GM10266 (cell line): ENCODE results near the gene MARS1.
"Not testable (repeated sequence)": the region's sequence is repeated elsewhere in the genome, so short reads cannot be mapped to it uniquely, and the experiment has no call there.

ENCODE experiments used
- DNase-seq: peaks from one replicate; pipeline ENCODE4 v3.0.0; 2012; ENCODE audit errors: extremely low spot score
- TF ChIP-seq, protein P1 (sequence below): IDR thresholded peaks from 2 replicates; pipeline ENCODE4 v1.5.1; 2012; ENCODE audit warnings: mild to moderate bottlenecking, low read depth; ENCODE audit not compliant: control insufficient read depth, insufficient read depth; ENCODE audit errors: missing control alignments

MARS1 gene

DNA sequence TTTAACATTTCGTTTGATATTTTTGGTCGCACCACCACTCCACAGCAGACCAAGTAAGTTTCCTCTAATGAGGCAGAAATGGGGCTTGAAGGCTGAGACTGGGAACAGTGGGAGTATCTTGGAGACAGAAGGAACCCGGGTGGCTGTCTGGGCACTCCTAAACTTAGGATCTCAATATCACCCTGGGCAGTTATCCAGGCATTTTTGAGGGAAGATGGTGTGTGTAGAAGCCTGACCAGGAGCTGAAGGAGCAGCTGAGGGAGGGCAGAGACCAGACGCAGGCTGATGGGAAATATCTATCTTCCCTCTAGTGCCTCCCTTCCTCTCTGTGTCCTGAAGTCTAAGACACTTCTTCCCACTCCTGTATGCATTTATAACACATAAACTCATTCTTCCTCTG, 10.7 kb downstream of the MARS1 start:
- TF ChIP-seq, protein P1, sequence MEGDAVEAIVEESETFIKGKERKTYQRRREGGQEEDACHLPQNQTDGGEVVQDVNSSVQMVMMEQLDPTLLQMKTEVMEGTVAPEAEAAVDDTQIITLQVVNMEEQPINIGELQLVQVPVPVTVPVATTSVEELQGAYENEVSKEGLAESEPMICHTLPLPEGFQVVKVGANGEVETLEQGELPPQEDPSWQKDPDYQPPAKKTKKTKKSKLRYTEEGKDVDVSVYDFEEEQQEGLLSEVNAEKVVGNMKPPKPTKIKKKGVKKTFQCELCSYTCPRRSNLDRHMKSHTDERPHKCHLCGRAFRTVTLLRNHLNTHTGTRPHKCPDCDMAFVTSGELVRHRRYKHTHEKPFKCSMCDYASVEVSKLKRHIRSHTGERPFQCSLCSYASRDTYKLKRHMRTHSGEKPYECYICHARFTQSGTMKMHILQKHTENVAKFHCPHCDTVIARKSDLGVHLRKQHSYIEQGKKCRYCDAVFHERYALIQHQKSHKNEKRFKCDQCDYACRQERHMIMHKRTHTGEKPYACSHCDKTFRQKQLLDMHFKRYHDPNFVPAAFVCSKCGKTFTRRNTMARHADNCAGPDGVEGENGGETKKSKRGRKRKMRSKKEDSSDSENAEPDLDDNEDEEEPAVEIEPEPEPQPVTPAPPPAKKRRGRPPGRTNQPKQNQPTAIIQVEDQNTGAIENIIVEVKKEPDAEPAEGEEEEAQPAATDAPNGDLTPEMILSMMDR: no peak
- DNase-seq: no peak

DNA sequence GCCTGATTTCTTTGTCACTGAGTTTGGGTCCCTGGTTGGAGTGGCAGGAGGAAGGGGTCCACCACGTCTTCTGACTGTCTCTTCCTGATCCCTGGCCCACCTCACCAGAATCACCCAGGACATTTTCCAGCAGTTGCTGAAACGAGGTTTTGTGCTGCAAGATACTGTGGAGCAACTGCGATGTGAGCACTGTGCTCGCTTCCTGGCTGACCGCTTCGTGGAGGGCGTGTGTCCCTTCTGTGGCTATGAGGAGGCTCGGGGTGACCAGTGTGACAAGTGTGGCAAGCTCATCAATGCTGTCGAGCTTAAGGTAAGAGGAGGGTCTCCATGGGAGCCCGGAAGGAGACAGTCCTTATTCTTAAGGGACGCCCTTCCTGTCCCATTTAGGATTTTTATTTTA, 12.3 kb downstream of the MARS1 start:
- TF ChIP-seq, protein P1: no peak
- no peak for DNase-seq

DNA sequence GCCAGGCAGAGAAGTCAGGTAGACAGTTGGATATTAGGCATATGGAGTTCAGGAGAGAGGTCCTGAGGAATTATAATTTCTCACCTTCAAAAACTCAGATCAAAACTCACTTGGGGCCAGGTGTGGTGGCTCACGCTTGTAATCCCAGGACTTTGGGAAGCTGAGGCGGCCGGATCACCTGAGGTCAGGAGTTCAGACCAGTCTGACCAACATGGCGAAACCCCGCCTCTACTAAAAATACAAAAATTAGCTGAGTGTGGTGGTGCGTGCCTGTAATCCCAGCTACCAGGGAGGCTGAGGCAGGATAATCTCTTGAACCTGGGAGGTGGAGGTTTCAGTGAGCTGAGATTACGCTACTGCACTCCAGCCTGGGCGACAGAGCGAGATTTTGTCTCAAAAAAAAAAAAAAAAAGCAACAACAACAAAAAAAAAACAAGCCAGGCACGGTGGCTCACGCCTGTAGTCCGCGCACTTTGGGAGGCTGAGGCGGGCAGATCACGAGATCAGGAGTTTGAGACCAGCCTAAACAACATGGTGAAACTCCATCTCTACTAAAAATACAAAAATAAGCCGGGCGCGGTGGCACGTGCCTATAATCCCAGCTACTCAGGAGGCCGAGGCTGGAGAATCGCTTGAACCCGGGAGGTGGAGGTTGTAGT, 14.6 kb downstream of the MARS1 start:
- not testable (repeated sequence) for DNase-seq

DNA sequence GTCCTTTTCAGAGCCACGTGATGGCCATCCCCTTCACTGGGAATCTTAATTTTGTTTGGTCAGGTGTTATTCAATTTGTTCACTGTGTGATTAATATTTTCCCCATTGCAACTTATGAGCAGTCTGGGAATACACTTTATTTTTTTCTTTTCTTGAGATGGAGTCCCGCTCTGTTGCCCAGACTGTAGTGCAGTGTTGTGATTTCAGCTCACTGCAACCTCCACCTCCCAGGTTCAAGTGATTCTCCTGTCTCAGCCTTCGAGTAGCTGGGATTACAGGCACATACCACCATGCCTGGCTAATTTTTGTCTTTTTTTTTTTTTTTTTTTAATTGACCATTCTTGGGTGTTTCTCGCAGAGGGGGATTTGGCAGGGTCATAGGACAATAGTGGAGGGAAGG, 18.7 kb downstream of the MARS1 start:
- DNase-seq: not testable (repeated sequence)

DNA sequence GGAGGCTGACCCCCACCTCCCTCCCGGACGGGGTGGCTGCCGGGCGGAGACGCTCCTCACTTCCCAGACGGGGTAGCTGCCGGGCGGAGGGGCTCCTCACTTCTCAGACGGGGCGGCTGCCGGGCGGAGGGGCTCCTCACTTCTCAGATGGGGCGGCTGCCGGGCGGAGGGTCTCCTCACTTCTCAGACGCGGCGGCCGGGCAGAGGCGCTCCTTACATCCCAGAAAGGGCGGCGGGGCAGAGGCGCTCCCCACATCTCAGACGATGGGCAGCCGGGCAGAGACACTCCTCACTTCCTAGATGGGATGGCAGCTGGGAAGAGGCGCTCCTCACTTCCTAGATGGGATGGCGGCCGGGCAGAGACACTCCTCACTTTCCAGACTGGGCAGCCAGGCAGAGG, 19.9 kb downstream of the MARS1 start:
- not testable (repeated sequence) for DNase-seq

DNA sequence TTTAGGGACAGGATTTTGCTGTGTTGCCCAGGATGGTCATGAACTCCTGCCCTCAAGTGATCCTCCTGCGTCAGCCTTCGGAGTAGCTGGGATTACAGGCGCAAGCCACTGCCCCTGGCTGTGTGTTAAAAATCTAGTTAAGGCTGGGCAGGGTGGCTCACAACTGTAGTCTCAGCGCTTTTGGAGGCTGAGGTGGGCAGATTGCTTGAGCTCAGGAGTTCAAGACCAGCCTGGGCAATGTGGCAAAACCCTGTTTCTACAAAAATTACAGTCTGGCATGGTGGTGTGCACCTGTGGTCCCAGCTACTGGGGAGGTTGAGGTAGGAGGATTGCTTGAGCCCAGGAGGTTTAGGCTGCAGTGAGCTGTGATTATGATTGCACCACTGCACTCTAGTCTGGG, 23.3 kb downstream of the MARS1 start:
- DNase-seq: no peak
- TF ChIP-seq, protein P1: no peak

DNA sequence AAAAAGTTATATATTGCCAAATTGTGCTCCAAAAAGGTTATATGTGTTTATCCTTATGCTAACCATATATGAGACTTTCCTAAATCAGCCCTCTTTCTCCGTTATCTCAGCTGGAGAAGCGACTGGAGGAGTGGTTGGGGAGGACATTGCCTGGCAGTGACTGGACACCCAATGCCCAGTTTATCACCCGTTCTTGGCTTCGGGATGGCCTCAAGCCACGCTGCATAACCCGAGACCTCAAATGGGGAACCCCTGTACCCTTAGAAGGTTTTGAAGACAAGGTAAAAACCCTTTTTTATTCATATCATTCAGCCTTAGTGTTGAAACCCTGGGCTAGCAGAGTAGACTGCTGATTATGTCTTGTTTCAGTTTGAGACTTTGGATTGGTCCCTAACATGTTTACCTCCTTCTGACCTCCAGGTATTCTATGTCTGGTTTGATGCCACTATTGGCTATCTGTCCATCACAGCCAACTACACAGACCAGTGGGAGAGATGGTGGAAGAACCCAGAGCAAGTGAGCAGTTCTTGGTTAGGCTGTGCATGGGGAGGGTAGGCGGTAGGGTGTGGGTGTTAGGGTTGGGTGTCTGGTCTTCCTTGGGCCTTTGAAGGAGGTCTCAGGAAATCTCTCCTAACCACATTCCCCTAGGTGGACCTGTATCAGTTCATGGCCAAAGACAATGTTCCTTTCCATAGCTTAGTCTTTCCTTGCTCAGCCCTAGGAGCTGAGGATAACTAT, 23.9 kb downstream of the MARS1 start:
- DNase-seq: no peak
- TF ChIP-seq, protein P1: no peak

DNA sequence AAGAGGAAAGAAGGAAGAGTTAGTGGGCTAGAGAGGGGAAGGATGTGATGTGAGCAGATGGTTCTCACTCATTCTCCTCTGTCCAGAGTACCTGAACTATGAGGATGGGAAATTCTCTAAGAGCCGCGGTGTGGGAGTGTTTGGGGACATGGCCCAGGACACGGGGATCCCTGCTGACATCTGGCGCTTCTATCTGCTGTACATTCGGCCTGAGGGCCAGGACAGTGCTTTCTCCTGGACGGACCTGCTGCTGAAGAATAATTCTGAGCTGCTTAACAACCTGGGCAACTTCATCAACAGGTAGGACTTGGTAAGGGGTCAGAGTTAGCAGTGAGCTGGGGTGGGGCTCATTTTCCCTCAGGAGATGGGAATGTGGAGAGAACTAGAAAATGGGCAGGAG, 24.8 kb downstream of the MARS1 start:
- TF ChIP-seq, protein P1: no peak
- DNase-seq: no peak

DNA sequence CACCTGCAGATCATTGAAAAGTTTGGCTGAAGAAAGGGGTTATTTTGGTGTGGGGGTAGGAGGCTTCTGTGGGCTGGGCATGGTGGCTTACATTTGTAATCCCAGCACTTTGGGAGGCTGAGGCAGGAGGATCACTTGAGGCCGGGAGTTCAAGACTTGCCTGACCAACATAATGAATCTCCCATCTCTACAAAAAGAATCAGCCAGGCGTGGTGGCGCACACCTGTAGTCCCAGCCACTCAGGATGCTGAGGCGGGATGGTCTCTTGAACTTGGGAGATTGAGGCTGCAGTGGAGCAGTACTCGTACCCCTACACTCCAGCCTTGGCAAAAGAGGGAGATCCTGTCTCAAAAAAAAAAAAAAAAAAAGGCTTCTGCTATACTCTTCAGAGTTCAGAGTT, 25.4 kb downstream of the MARS1 start:
- TF ChIP-seq, protein P1: no peak
- DNase-seq: no peak

DNA sequence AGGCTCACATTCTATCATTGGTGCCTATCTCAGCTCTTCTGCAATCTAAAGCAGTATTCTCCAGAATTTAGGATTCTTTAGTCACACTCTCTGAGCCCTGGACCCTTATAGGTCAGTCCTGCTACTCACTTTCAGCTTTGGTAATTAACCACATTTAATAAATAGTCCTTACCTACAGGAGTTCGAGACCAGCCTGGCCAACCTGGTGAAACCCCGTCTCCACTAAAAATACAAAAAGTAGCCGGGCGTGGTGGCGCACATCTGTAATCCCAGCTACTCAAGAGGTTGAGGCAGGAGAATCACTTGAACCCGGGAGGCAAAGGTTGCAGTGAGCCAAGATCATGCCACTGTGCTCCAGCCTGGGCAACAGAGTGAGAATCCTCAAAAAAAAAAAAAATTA, 25.8 kb downstream of the MARS1 start:
- DNase-seq: not testable (repeated sequence)

DNA sequence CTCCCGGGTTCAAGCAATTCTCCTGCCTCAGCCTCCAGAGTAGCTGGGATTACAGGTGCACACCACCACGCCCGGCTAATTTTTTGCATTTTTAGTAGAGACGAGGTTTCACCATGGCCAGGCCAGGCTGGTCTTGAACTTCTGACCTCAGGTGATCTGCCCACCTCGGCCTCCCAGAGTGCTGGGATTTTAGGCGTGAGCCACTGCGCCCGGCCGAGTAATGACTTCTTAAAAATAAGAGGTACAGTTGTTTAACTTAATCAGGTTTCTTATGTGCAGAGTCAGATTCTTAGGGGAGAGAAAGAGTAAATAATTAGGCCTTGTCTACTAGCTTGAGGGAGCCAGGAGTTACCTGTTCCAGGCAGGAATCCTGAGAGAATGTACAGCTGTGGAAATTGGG, 26.4 kb downstream of the MARS1 start:
- not testable (repeated sequence) for DNase-seq
